Neutrophil (primary cell): ENCODE measurements around the gene GSAP.

Experiments
- H3K27ac ChIP-seq: fragments of 200-600 bp; sonication (generic); 2 replicates; pipeline ENCODE4 v1.5.1; 2016; ENCODE audit warnings: mild to moderate bottlenecking, moderate library complexity
- H3K27me3 ChIP-seq: fragments of 200-600 bp; sonication (generic); 2 replicates; pipeline ENCODE4 v1.6.0; 2016; ENCODE audit warnings: mild to moderate bottlenecking
- H3K36me3 ChIP-seq: fragments of 200-600 bp; sonication (generic); 2 replicates; pipeline ENCODE4 v1.5.1; 2017
- H3K4me1 ChIP-seq, 2 experiments: fragments of 200-600 bp in 1 of 2; sonication (generic) in 1 of 2; 1 replicate in 1 of 2; 2 replicates in 1 of 2; pipeline versions ENCODE4 v1.5.1 to v1.6.1; 2013 to 2016; ENCODE audit warnings: low read depth in 1 of 2, low read length in 1 of 2, mild to moderate bottlenecking in 1 of 2, moderate library complexity in 1 of 2; ENCODE audit not compliant: control insufficient read depth in 1 of 2, insufficient read depth in 1 of 2
- H3K4me3 ChIP-seq, 2 experiments: fragments of 200-600 bp in 1 of 2; sonication (generic) in 1 of 2; 1 replicate in 1 of 2; 2 replicates in 1 of 2; pipeline ENCODE4 v1.5.1; 2013 to 2016; ENCODE audit warnings: low read depth in 1 of 2, low read length in 1 of 2, mild to moderate bottlenecking in 1 of 2, moderate library complexity in 1 of 2
- H3K9me3 ChIP-seq: fragments of 200-600 bp; sonication (generic); 2 replicates; pipeline ENCODE4 v1.5.1; 2016
- CTCF ChIP-seq: fragments of 200-600 bp; sonication (generic); IDR thresholded peaks from 2 replicates; pipeline ENCODE4 v1.5.1; 2016; ENCODE audit warnings: antibody characterized with exemption

GSAP gene

GRCh38 chr7:77461246-77461645, 45.1 kb upstream of the GSAP start:
- H3K27ac ChIP-seq = peak overlapping the region; percentile 37
- H3K4me3 ChIP-seq = no peak overlapping the region
- H3K36me3 ChIP-seq = no peaks in the 10 kb centered on the region
- peaks cover 72 to 82% of the 10 kb centered on the region in 2 experiments for H3K4me1 ChIP-seq
- no peaks in the 10 kb centered on the region for H3K9me3 ChIP-seq
- no peak for TF ChIP-seq CTCF
- no peaks in the 10 kb centered on the region for H3K27me3 ChIP-seq

DNA sequence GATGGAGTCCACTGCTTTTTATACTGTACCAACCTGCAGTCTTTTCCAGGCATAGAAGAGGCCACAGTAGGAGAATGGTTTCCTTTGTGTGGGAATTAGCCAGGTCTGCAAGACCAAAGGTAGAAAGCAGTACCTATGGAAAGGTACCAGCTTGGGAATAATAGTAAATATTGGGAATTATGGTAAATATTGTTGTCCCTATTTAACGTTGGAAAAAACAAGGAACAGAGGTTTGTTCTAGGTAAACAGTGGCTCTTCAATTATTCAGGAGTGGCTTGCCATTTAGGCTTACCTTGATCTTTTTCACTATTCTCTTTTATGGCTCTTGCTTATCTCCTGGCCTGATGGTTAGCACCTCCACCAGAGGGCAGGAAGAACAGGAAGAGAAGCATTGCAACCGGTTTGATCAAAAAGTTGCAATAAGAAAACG, 43.9 kb upstream of the GSAP start:
- peaks cover 71 to 73% of the 10 kb centered on the region in 2 experiments for H3K4me1 ChIP-seq

DNA sequence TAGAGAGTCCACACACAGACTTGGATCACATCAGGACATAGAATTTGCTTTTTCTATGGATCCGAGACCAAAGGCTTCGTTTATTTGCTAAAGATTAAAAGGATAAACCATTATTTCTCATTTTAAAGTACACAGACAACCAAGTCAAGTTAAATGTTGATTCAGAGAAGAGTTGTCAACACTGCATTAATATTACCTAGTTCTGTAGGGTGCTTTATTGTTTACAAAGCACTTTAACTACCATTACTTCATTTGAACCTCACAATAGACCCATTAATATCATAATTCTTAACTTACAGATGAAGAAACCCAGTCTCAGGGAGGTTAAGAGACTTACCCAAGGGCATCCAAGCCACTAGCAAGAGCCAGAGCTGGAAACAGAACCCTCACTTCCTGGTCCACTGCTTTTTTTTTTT, 43.2 kb upstream of the GSAP start:
- no peak for TF ChIP-seq CTCF
- Histone ChIP-seq H3K4me1 (peaks cover 71 to 73% of the 10 kb centered on the region in 2 experiments), H3K36me3 (no peaks in the 10 kb centered on the region)

More for the DNA sequence above, 43.9 kb upstream of the GSAP start:
- H3K27ac ChIP-seq = no peak overlapping the region
- no peak overlapping the region for H3K4me3 ChIP-seq
- H3K27me3 ChIP-seq = no peaks in the 10 kb centered on the region
- H3K9me3 ChIP-seq = no peaks in the 10 kb centered on the region
- no peaks in the 10 kb centered on the region for H3K36me3 ChIP-seq
- TF ChIP-seq CTCF = no peak

DNA sequence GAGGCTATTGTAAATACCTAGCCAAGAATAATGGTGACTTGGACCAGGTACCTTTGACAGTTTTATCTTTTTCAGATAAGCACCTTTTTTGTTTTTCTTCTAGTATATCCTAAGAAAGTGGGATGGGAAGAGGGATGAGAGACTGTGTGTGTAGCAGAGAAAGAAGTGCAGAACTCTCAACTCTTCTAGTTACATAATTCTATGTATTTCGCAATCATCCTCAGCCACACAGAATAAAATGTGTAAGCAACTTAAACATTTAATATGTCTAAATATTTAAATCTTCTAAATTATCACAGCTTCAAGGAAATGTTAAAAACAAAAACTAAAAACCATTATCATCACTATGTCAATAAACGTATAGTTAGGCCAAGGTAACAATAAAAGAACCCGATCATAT, 42.6 kb upstream of the GSAP start:
- Histone ChIP-seq H3K36me3 (no peaks in the 10 kb centered on the region), H3K4me1 (peaks cover 71 to 73% of the 10 kb centered on the region in 2 experiments), H3K27me3 (no peaks in the 10 kb centered on the region), H3K9me3 (no peaks in the 10 kb centered on the region), H3K27ac (peak overlapping the region; percentile 22), H3K4me3 (no peak overlapping the region)
- no peak for TF ChIP-seq CTCF

More for the DNA sequence above, 43.2 kb upstream of the GSAP start:
- no peaks in the 10 kb centered on the region for H3K9me3 ChIP-seq
- H3K27ac ChIP-seq = peak overlapping the region; percentile 13
- H3K27me3 ChIP-seq = no peaks in the 10 kb centered on the region
- no peak overlapping the region for H3K4me3 ChIP-seq

- no peak for TF ChIP-seq CTCF
- no peaks in the 10 kb centered on the region for H3K27me3 ChIP-seq
- no peak overlapping the region for H3K4me3 ChIP-seq
- H3K9me3 ChIP-seq = no peaks in the 10 kb centered on the region
- peaks cover 71 to 73% of the 10 kb centered on the region in 2 experiments for H3K4me1 ChIP-seq
- no peaks in the 10 kb centered on the region for H3K36me3 ChIP-seq
- H3K27ac ChIP-seq = no peak overlapping the region
Observed at GRCh38 chr7:77457779-77458178, 41.6 kb upstream of the GSAP start.

- H3K36me3 ChIP-seq = no peaks in the 10 kb centered on the region
- no peaks in the 10 kb centered on the region for H3K9me3 ChIP-seq
- no peak overlapping the region for H3K4me3 ChIP-seq
- no peak for TF ChIP-seq CTCF
- peaks cover 77 to 78% of the 10 kb centered on the region in 2 experiments for H3K4me1 ChIP-seq
- no peaks in the 10 kb centered on the region for H3K27me3 ChIP-seq
- H3K27ac ChIP-seq = peak overlapping the region; percentile 63
Observed at GRCh38 chr7:77456696-77457095, 40.5 kb upstream of the GSAP start.
